HEK293 (cell line): ENCODE data around the gene MTMR4.

ENCODE experiments used
- PRDM1 ChIP-seq: fragments of 450-650 bp; formaldehyde crosslinking; IDR thresholded peaks from 2 replicates; pipeline ENCODE4; 2016; ENCODE audit warnings: missing biosample characterization, missing genetic modification characterization
- REST ChIP-seq: fragments of 450-650 bp; formaldehyde crosslinking; IDR thresholded peaks from 2 replicates; pipeline ENCODE4 v1.5.1; 2016; ENCODE audit warnings: missing biosample characterization, missing genetic modification characterization
- ZNF114 ChIP-seq: fragments of 450-650 bp; formaldehyde crosslinking; IDR thresholded peaks from 2 replicates; pipeline ENCODE4 v1.5.0; 2017; ENCODE audit warnings: missing biosample characterization, missing genetic modification characterization
- ZNF211 ChIP-seq: fragments of 450-650 bp; formaldehyde crosslinking; IDR thresholded peaks from 2 replicates; pipeline ENCODE4 v1.5.1; 2016; ENCODE audit warnings: low read depth, missing biosample characterization, missing genetic modification characterization
- ZNF274 ChIP-seq, 2 experiments: fragments of 200-500 bp in 1 of 2; fragments of 450-650 bp in 1 of 2; sonication (Bioruptor generic) in 1 of 2; formaldehyde crosslinking in 1 of 2; IDR thresholded peaks; 2 replicates each; pipeline versions ENCODE4 v1.5.1 to v1.6.1; 2014 to 2016; ENCODE audit warnings: borderline replicate concordance in 1 of 2, inconsistent platforms in 1 of 2, low read length in 1 of 2, missing biosample characterization in 1 of 2, missing genetic modification characterization in 1 of 2
- ZNF404 ChIP-seq: fragments of 450-650 bp; formaldehyde crosslinking; IDR thresholded peaks from 2 replicates; pipeline ENCODE4 v1.5.1; 2017; ENCODE audit warnings: missing biosample characterization, missing genetic modification characterization
- ZNF549 ChIP-seq: fragments of 450-650 bp; IDR thresholded peaks from 2 replicates; pipeline ENCODE4 v1.5.1; 2018; ENCODE audit warnings: missing biosample characterization, missing genetic modification characterization, mild to moderate bottlenecking, inconsistent platforms, moderate library complexity
- ZNF561 ChIP-seq: fragments of 450-650 bp; IDR thresholded peaks from 2 replicates; pipeline ENCODE4 v1.5.1; 2018; ENCODE audit warnings: missing biosample characterization, missing genetic modification characterization, borderline replicate concordance
- ZNF580 ChIP-seq: fragments of 450-650 bp; formaldehyde crosslinking; IDR thresholded peaks from 2 replicates; pipeline ENCODE4 v1.5.1; 2016; ENCODE audit warnings: missing biosample characterization, missing genetic modification characterization
- ZNF596 ChIP-seq: fragments of 450-650 bp; IDR thresholded peaks from 2 replicates; pipeline ENCODE4 v1.5.0; 2018; ENCODE audit warnings: missing biosample characterization, mild to moderate bottlenecking, missing genetic modification characterization, moderate library complexity
- TF ChIP-seq, protein P1 (sequence below): fragments of 450-650 bp; formaldehyde crosslinking; IDR thresholded peaks from 2 replicates; pipeline ENCODE4 v1.5.1; 2016; ENCODE audit warnings: missing biosample characterization, missing genetic modification characterization
- TF ChIP-seq, protein P2 (sequence below): fragments of 450-650 bp; formaldehyde crosslinking; IDR thresholded peaks from 2 replicates; pipeline ENCODE4 v1.5.0; 2017; ENCODE audit warnings: missing biosample characterization, missing genetic modification characterization, borderline replicate concordance
- TF ChIP-seq, protein P3 (sequence below): fragments of 450-650 bp; formaldehyde crosslinking; IDR thresholded peaks from 2 replicates; pipeline ENCODE4 v1.5.1; 2016; ENCODE audit warnings: missing biosample characterization, missing genetic modification characterization

GRCh38 chr17:58510075-58510474 is 4.4 kb downstream of the MTMR4 start:
- TF ChIP-seq ZNF596 (tag by site-specific recombination) (no peak), PRDM1 (tag by site-specific recombination) (no peak), ZNF114 (tag by site-specific recombination) (no peak), ZNF561 (tag by site-specific recombination) (no peak), ZNF549 (tag by site-specific recombination) (no peak), REST (no peak), ZNF274 (IDR thresholded peaks at IDR 0.05; ENCODE audit: low read length) (no peak), ZNF274 (tag by site-specific recombination; IDR thresholded peaks at IDR 0.05; ENCODE audit: borderline replicate concordance) (no peak), ZNF211 (tag by site-specific recombination) (no peak), ZNF580 (tag by site-specific recombination) (no peak), ZNF404 (no peak)
- TF ChIP-seq, protein P1, sequence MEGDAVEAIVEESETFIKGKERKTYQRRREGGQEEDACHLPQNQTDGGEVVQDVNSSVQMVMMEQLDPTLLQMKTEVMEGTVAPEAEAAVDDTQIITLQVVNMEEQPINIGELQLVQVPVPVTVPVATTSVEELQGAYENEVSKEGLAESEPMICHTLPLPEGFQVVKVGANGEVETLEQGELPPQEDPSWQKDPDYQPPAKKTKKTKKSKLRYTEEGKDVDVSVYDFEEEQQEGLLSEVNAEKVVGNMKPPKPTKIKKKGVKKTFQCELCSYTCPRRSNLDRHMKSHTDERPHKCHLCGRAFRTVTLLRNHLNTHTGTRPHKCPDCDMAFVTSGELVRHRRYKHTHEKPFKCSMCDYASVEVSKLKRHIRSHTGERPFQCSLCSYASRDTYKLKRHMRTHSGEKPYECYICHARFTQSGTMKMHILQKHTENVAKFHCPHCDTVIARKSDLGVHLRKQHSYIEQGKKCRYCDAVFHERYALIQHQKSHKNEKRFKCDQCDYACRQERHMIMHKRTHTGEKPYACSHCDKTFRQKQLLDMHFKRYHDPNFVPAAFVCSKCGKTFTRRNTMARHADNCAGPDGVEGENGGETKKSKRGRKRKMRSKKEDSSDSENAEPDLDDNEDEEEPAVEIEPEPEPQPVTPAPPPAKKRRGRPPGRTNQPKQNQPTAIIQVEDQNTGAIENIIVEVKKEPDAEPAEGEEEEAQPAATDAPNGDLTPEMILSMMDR (tag by site-specific recombination): no peak
- TF ChIP-seq, protein P2, sequence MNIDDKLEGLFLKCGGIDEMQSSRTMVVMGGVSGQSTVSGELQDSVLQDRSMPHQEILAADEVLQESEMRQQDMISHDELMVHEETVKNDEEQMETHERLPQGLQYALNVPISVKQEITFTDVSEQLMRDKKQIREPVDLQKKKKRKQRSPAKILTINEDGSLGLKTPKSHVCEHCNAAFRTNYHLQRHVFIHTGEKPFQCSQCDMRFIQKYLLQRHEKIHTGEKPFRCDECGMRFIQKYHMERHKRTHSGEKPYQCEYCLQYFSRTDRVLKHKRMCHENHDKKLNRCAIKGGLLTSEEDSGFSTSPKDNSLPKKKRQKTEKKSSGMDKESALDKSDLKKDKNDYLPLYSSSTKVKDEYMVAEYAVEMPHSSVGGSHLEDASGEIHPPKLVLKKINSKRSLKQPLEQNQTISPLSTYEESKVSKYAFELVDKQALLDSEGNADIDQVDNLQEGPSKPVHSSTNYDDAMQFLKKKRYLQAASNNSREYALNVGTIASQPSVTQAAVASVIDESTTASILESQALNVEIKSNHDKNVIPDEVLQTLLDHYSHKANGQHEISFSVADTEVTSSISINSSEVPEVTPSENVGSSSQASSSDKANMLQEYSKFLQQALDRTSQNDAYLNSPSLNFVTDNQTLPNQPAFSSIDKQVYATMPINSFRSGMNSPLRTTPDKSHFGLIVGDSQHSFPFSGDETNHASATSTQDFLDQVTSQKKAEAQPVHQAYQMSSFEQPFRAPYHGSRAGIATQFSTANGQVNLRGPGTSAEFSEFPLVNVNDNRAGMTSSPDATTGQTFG (tag by site-specific recombination): no peak
- TF ChIP-seq, protein P3, sequence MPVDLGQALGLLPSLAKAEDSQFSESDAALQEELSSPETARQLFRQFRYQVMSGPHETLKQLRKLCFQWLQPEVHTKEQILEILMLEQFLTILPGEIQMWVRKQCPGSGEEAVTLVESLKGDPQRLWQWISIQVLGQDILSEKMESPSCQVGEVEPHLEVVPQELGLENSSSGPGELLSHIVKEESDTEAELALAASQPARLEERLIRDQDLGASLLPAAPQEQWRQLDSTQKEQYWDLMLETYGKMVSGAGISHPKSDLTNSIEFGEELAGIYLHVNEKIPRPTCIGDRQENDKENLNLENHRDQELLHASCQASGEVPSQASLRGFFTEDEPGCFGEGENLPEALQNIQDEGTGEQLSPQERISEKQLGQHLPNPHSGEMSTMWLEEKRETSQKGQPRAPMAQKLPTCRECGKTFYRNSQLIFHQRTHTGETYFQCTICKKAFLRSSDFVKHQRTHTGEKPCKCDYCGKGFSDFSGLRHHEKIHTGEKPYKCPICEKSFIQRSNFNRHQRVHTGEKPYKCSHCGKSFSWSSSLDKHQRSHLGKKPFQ (tag by site-specific recombination): no peak
